ENCODE data around the gene DHH. TPM values are rescaled to one million over a fixed set of nuclear protein-coding genes. Genes with fewer than 3 reads are reported as not detected.

The DHH gene
- total and polyA plus RNA-seq, 9 of the 15 experiments (the other 6 are each of a cell fraction or from before 2014, with no cell fraction given), result 0.07 to 2.6 (median 0.54) TPM

- TF ChIP-seq YY1 (IDR thresholded peaks at IDR 0.05; ENCODE audit: borderline replicate concordance in 1 of 3, control insufficient read depth in 1 of 3, extremely low read depth in 1 of 3, insufficient read depth in 3 of 3, insufficient read length in 1 of 3, insufficient replicate concordance in 2 of 3, low read depth in 1 of 3, low read length in 2 of 3) (peak; percentile 25 to 92 (median 87)), SRSF1 (IDR thresholded peaks at IDR 0.05; ENCODE audit: low read depth, low read length) (peak; percentile 89), ZNF695 (CRISPR knock-in tag; IDR thresholded peaks at IDR 0.05) (no peak), ZBED1 (IDR thresholded peaks at IDR 0.05) (no peak; the same call in 1 of the 2 replicates), TEAD4 (IDR thresholded peaks at IDR 0.05; ENCODE audit: low read length) (no peak), TEAD4 (CRISPR knock-in tag; IDR thresholded peaks at IDR 0.05; ENCODE audit: borderline replicate concordance) (0 out of 2 replicates have a peak, but pooled peaks have one; percentile 64), BCLAF1 (IDR thresholded peaks at IDR 0.05; ENCODE audit: borderline replicate concordance in 1 of 2, control insufficient read depth in 1 of 2, low read depth in 2 of 2, low read length in 1 of 2) (no peak), CTCF (IDR thresholded peaks at IDR 0.05 in 2 of 3, conservative IDR thresholded peaks at IDR 0.05 in 1 of 3; ENCODE audit: insufficient read depth in 2 of 3, low read depth in 1 of 3, low read length in 3 of 3) (no peak), CLOCK (CRISPR knock-in tag; IDR thresholded peaks at IDR 0.05; ENCODE audit: borderline replicate concordance) (no peak), FOXK2 (conservative IDR thresholded peaks at IDR 0.05 in 1 of 2, IDR thresholded peaks at IDR 0.05 in 1 of 2; ENCODE audit: low read depth in 2 of 2) (no peak), ETS2 (tag; IDR thresholded peaks at IDR 0.05; ENCODE audit: borderline replicate concordance, poor library complexity, severe bottlenecking) (no peak), RBBP5 (IDR thresholded peaks at IDR 0.05; ENCODE audit: borderline replicate concordance, insufficient read depth, low read length, poor library complexity, severe bottlenecking) (peak; percentile 30), XRCC5 (IDR thresholded peaks at IDR 0.05; ENCODE audit: low read depth, low read length) (peak; percentile 56; the same call in 1 of the 2 replicates), CGGBP1 (CRISPR knock-in tag; IDR thresholded peaks at IDR 0.05) (peak; percentile 89), ZNF212 (CRISPR knock-in tag; IDR thresholded peaks at IDR 0.05) (no peak)
These were observed 36.7 kb upstream of the DHH start, which contains the start of gene TUBA1B (continued) for GRCh38 chr12:49131051-49131893.
